HepG2 (cell line): ENCODE results near the gene TBC1D14. TPM values are rescaled to one million over a fixed set of nuclear protein-coding genes. Genes with fewer than 3 reads are reported as not detected.
A peak's percentile ranks its signal among the peaks of the same experiment; 100 is the strongest.

Experiments used
- BCL6 ChIP-seq: IDR thresholded peaks from 2 replicates; pipeline ENCODE4 v1.6.1; 2016; ENCODE audit warnings: missing genetic modification reagents, missing compliant biosample characterization
- FLYWCH1 ChIP-seq: sonication (generic); formaldehyde crosslinking; IDR thresholded peaks from 2 replicates; pipeline ENCODE4 v1.8.1; 2023; ENCODE audit warnings: mild to moderate bottlenecking, missing genetic modification reagents
- HMG20B ChIP-seq: conservative IDR thresholded peaks from 2 replicates; pipeline ENCODE4 v1.6.1; 2016; ENCODE audit warnings: missing genetic modification reagents, missing compliant biosample characterization
- NAIF1 ChIP-seq: sonication (generic); formaldehyde crosslinking; IDR thresholded peaks from 2 replicates; pipeline ENCODE4 v1.5.0; 2020; ENCODE audit warnings: mild to moderate bottlenecking, missing genetic modification reagents, borderline replicate concordance
- NKX3-1 ChIP-seq: sonication (generic); formaldehyde crosslinking; IDR thresholded peaks from 2 replicates; pipeline ENCODE4 v1.5.0; 2020; ENCODE audit warnings: missing genetic modification reagents
- RELA ChIP-seq: sonication (generic); formaldehyde crosslinking; IDR thresholded peaks from 2 replicates; pipeline ENCODE4 v1.4.0; 2020; ENCODE audit warnings: missing genetic modification reagents
- SAP130 ChIP-seq: IDR thresholded peaks from 2 replicates; pipeline ENCODE4 v1.6.1; 2016; ENCODE audit warnings: low read depth
- ZBTB42 ChIP-seq: sonication (generic); formaldehyde crosslinking; IDR thresholded peaks from 2 replicates; pipeline ENCODE4 v1.5.0; 2020; ENCODE audit warnings: mild to moderate bottlenecking, missing genetic modification reagents
- ZFYVE20 ChIP-seq: sonication (generic); formaldehyde crosslinking; IDR thresholded peaks from 2 replicates; pipeline ENCODE4 v1.8.0; 2023; ENCODE audit warnings: low read depth, mild to moderate bottlenecking, moderate library complexity, missing genetic modification reagents, borderline replicate concordance
- ZMYM3 ChIP-seq: sonication (generic); formaldehyde crosslinking; IDR thresholded peaks from 2 replicates; pipeline ENCODE4 v1.5.1; 2020; ENCODE audit warnings: mild to moderate bottlenecking, missing genetic modification reagents
- ZNF335 ChIP-seq: sonication (generic); formaldehyde crosslinking; IDR thresholded peaks from 2 replicates; pipeline ENCODE4 v1.4.0; 2020; ENCODE audit warnings: missing genetic modification reagents
- ZNF430 ChIP-seq: sonication (generic); formaldehyde crosslinking; IDR thresholded peaks from 2 replicates; pipeline ENCODE4 v1.9.0; 2021; ENCODE audit warnings: mild to moderate bottlenecking, missing genetic modification reagents
- ZNF549 ChIP-seq: sonication (generic); formaldehyde crosslinking; IDR thresholded peaks from 2 replicates; pipeline ENCODE4 v1.5.0; 2020; ENCODE audit warnings: missing genetic modification reagents
- ZSCAN12 ChIP-seq: sonication (generic); formaldehyde crosslinking; IDR thresholded peaks from 2 replicates; pipeline ENCODE4 v1.9.0; 2021; ENCODE audit warnings: mild to moderate bottlenecking, missing genetic modification reagents
- ZSCAN9 ChIP-seq: IDR thresholded peaks from 2 replicates; pipeline ENCODE4 v1.6.1; 2016; ENCODE audit warnings: borderline replicate concordance
- polyA plus RNA-seq, 8 experiments: library from polyadenylated mRNA; depleted of rRNA in 3 of 8; stranded (reverse) in 7 of 8; unstranded in 1 of 8; fragments of >200 nt; fragmentation: Illumina TruSeq in 4 of 8; extraction: Trizol in 4 of 8; gene quantifications; 2 replicates each; pipeline versions ENCODE4 v1.2.1 to v1.2.3, GENCODE V29; 2011 to 2016; ENCODE audit warnings: low read depth in 4 of 8, missing spikeins in 1 of 8, mixed read lengths in 1 of 8; ENCODE audit not compliant: insufficient read depth in 1 of 8
- total RNA-seq, 5 experiments: library from RNA; depleted of rRNA; stranded (reverse); fragments of >200 nt; fragmentation: Illumina TruSeq; extraction: Trizol; gene quantifications; 2 replicates each; pipeline ENCODE4 v1.2.3, GENCODE V29; 2016; ENCODE audit warnings: low read depth in 1 of 5
- TF ChIP-seq, protein P1 (sequence below): sonication (generic); formaldehyde crosslinking; IDR thresholded peaks from 2 replicates; pipeline ENCODE4 v1.5.1; 2020; ENCODE audit warnings: missing genetic modification reagents, mild to moderate bottlenecking, borderline replicate concordance
- TF ChIP-seq, protein P2 (sequence below): sonication (generic); formaldehyde crosslinking; IDR thresholded peaks from 2 replicates; pipeline ENCODE4 v1.5.0; 2020; ENCODE audit warnings: missing genetic modification reagents, mild to moderate bottlenecking, borderline replicate concordance
- TF ChIP-seq, protein P3 (sequence below): sonication (generic); formaldehyde crosslinking; IDR thresholded peaks from 2 replicates; pipeline ENCODE4 v1.5.0; 2020; ENCODE audit warnings: missing genetic modification reagents
- TF ChIP-seq, protein P4 (sequence below): sonication (generic); formaldehyde crosslinking; IDR thresholded peaks from 2 replicates; pipeline ENCODE4 v1.5.1; 2020; ENCODE audit warnings: missing genetic modification reagents, mild to moderate bottlenecking, borderline replicate concordance
- TF ChIP-seq, protein P5 (sequence below): sonication (generic); formaldehyde crosslinking; IDR thresholded peaks from 2 replicates; pipeline ENCODE4 v1.5.1; 2020; ENCODE audit warnings: missing genetic modification reagents, mild to moderate bottlenecking, borderline replicate concordance
- TF ChIP-seq, protein P6 (sequence below): IDR thresholded peaks from 2 replicates; pipeline ENCODE4 v1.6.1; 2016; ENCODE audit warnings: mild to moderate bottlenecking
- TF ChIP-seq, protein P7 (sequence below): sonication (generic); formaldehyde crosslinking; IDR thresholded peaks from 2 replicates; pipeline ENCODE4 v1.4.0; 2020; ENCODE audit warnings: low read depth, mild to moderate bottlenecking, missing genetic modification reagents

Gene TBC1D14
- total and polyA plus RNA-seq, 2 of the 13 experiments (the other 11 are each of a cell fraction or from before 2014, with no cell fraction given) = 29.5 to 46.5 TPM

DNA sequence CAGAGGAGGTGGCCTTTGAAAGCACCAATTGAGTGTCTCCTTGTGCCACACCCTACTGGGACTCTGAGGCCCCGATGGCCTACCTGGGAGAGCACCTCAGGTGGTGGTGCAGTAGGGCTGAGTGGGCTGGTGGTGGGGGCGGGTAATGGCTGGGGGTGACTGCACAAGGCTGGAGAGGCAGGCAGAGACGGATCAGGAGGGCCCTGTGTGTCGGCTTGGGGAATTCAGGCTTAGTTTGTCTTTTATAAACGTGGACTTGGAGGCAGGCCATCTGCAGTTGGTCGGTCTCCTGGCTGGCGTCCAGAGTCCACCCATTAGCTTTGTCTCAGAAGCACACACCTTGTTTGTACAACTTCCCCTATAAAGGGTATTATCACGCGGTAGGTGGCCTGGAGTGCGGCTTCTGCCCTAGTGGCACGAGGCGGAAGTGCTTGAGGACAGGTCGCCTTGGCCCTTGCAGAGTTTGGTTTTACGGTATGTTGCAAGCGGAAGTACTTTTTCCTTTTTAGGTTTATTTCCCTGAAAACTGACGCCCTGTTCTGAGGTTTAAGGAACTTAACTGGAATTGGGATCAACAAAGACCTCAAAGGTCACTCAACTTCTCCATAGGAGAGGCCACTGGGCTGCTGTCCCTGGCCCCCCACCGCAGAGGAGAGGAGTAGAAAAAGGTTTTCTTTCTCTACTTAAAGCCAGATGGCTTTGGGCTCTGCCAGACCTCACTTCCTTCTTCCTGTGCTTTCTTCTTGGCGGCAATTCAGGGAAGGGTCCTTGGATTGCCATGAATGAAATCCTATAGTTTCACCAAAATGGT lies 8.0 kb downstream of the TBC1D14 start (continued):
- TF ChIP-seq, protein P1, sequence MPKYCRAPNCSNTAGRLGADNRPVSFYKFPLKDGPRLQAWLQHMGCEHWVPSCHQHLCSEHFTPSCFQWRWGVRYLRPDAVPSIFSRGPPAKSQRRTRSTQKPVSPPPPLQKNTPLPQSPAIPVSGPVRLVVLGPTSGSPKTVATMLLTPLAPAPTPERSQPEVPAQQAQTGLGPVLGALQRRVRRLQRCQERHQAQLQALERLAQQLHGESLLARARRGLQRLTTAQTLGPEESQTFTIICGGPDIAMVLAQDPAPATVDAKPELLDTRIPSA = no peak
- peak; percentile 90 for TF ChIP-seq BCL6 (CRISPR knock-in tag)
- TF ChIP-seq, protein P2, sequence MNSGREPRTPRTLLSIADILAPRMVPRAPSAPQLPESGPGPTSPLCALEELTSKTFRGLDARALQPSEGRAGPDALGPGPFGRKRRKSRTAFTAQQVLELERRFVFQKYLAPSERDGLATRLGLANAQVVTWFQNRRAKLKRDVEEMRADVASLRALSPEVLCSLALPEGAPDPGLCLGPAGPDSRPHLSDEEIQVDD (CRISPR knock-in tag) = no peak
- peak; percentile 94; the same call in 1 of the 2 replicates for TF ChIP-seq ZSCAN9 (CRISPR knock-in tag)
- TF ChIP-seq ZNF430 (CRISPR knock-in tag) = peak; percentile 87
- no peak for TF ChIP-seq FLYWCH1 (CRISPR knock-in tag)
- no peak for TF ChIP-seq RELA (CRISPR knock-in tag)
- TF ChIP-seq NAIF1 (CRISPR knock-in tag) = no peak
- peak; percentile 88 for TF ChIP-seq ZNF335 (CRISPR knock-in tag)
- TF ChIP-seq, protein P3, sequence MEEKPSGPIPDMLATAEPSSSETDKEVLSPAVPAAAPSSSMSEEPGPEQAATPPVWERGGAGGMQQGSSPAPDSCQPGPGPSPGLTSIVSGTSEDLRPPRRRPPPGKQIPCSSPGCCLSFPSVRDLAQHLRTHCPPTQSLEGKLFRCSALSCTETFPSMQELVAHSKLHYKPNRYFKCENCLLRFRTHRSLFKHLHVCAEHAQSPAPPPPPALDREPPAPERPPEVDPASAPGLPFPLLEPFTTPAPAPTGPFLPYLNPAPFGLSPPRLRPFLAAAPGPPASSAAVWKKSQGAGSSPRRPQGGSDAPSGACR (CRISPR knock-in tag) = peak; percentile 41; the same call in 1 of the 2 replicates
- TF ChIP-seq ZBTB42 (CRISPR knock-in tag) = no peak
- TF ChIP-seq, protein P4, sequence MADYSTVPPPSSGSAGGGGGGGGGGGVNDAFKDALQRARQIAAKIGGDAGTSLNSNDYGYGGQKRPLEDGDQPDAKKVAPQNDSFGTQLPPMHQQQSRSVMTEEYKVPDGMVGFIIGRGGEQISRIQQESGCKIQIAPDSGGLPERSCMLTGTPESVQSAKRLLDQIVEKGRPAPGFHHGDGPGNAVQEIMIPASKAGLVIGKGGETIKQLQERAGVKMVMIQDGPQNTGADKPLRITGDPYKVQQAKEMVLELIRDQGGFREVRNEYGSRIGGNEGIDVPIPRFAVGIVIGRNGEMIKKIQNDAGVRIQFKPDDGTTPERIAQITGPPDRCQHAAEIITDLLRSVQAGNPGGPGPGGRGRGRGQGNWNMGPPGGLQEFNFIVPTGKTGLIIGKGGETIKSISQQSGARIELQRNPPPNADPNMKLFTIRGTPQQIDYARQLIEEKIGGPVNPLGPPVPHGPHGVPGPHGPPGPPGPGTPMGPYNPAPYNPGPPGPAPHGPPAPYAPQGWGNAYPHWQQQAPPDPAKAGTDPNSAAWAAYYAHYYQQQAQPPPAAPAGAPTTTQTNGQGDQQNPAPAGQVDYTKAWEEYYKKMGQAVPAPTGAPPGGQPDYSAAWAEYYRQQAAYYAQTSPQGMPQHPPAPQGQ = no peak
- no peak for TF ChIP-seq ZFYVE20 (CRISPR knock-in tag)
- peak; percentile 94 for TF ChIP-seq NKX3-1
- TF ChIP-seq, protein P5, sequence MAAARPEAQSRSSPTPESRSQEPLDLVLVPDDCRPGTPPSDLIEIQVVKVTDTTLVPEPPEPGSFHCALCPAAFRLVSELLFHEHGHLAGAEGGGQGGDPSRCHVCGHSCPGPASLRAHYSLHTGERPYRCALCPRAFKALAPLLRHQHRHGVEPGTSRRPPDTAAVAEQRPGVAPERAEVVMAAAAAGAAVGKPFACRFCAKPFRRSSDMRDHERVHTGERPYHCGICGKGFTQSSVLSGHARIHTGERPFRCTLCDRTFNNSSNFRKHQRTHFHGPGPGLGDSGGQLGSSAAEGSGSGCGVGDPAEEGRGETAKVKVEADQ (CRISPR knock-in tag) = peak; percentile 89; the same call in 1 of the 2 replicates
- peak; percentile 81 for TF ChIP-seq ZMYM3 (CRISPR knock-in tag)
- TF ChIP-seq ZSCAN12 (CRISPR knock-in tag) = peak; percentile 89; the same call in 1 of the 2 replicates
- no peak for TF ChIP-seq ZNF549 (CRISPR knock-in tag)
- TF ChIP-seq SAP130 (CRISPR knock-in tag) = peak; percentile 94
- TF ChIP-seq, protein P6, sequence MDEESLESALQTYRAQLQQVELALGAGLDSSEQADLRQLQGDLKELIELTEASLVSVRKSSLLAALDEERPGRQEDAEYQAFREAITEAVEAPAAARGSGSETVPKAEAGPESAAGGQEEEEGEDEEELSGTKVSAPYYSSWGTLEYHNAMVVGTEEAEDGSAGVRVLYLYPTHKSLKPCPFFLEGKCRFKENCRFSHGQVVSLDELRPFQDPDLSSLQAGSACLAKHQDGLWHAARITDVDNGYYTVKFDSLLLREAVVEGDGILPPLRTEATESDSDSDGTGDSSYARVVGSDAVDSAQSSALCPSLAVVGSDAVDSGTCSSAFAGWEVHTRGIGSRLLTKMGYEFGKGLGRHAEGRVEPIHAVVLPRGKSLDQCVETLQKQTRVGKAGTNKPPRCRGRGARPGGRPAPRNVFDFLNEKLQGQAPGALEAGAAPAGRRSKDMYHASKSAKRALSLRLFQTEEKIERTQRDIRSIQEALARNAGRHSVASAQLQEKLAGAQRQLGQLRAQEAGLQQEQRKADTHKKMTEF (CRISPR knock-in tag) = peak; percentile 93
- TF ChIP-seq, protein P7, sequence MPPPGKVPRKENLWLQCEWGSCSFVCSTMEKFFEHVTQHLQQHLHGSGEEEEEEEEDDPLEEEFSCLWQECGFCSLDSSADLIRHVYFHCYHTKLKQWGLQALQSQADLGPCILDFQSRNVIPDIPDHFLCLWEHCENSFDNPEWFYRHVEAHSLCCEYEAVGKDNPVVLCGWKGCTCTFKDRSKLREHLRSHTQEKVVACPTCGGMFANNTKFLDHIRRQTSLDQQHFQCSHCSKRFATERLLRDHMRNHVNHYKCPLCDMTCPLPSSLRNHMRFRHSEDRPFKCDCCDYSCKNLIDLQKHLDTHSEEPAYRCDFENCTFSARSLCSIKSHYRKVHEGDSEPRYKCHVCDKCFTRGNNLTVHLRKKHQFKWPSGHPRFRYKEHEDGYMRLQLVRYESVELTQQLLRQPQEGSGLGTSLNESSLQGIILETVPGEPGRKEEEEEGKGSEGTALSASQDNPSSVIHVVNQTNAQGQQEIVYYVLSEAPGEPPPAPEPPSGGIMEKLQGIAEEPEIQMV (CRISPR knock-in tag) = peak; percentile 87; the same call in 1 of the 2 replicates
- peak; percentile 94 for TF ChIP-seq HMG20B (CRISPR knock-in tag)
